H1 (cell line): ENCODE data around the gene IL23A. TPM values are rescaled to one million over a fixed set of nuclear protein-coding genes. Genes with fewer than 3 reads are reported as not detected.
A peak's percentile ranks its signal among the peaks of the same experiment; 100 is the strongest.

Experiments used
- CTCF ChIA-PET: fragments of 300-600 bp; sonication (Branson Sonifier 250); formaldehyde crosslinking; loops from one replicate; lab custom pipeline; 2021; ENCODE audit not compliant: partially characterized antibody; lab: Charles Lee
- POLR2A ChIA-PET: fragments of 300-600 bp; sonication (Branson Sonifier 250); formaldehyde crosslinking; loops from one replicate; lab custom pipeline; 2021; ENCODE audit warnings: inconsistent platforms; ENCODE audit not compliant: partially characterized antibody; lab: Charles Lee
- DNase-seq, 2 experiments: peaks; one replicate each; pipeline versions ENCODE4 v3.0.0 to v3.0.0-alpha.2; 2010 to 2022; ENCODE audit warnings: low spot score in 2 of 2, low read depth in 1 of 2, mixed read lengths in 1 of 2
- FAIRE-seq: peaks from 2 replicates; lab custom pipeline; 2011; peaks lifted over from hg19 to GRCh38; lab: Jason Lieb, UNC
- H2AFZ ChIP-seq: 2 replicates; pipeline ENCODE4 v1.8.1; 2012; ENCODE audit warnings: low read length, inconsistent platforms
- H2AK5ac ChIP-seq: 2 replicates; pipeline ENCODE4 v1.6.1; 2013; ENCODE audit warnings: low read depth, low read length
- H2BK120ac ChIP-seq: replicated peaks from 2 replicates; pipeline ENCODE3; 2013; ENCODE audit warnings: low read depth, low read length, inconsistent platforms
- H2BK12ac ChIP-seq: 2 replicates; pipeline ENCODE4 v1.6.1; 2013; ENCODE audit warnings: low read depth, low read length
- H2BK15ac ChIP-seq: 2 replicates; pipeline ENCODE4 v1.6.1; 2013; ENCODE audit warnings: low read length
- H2BK20ac ChIP-seq: 2 replicates; pipeline ENCODE4 v1.6.1; 2013; ENCODE audit warnings: low read length
- H2BK5ac ChIP-seq: 2 replicates; pipeline ENCODE4 v1.6.1; 2013; ENCODE audit warnings: low read depth, low read length
- H3K14ac ChIP-seq: 2 replicates; pipeline ENCODE4 v1.6.1; 2013; ENCODE audit warnings: inconsistent platforms; ENCODE audit not compliant: insufficient read length
- H3K18ac ChIP-seq: 2 replicates; pipeline ENCODE4 v1.6.1; 2013; ENCODE audit warnings: low read length; ENCODE audit errors: extremely low read depth
- H3K23ac ChIP-seq: 2 replicates; pipeline ENCODE4 v1.6.1; 2013; ENCODE audit warnings: inconsistent platforms; ENCODE audit not compliant: insufficient read length
- H3K23me2 ChIP-seq: 2 replicates; pipeline ENCODE4 v1.6.1; 2013; ENCODE audit warnings: low read depth, low read length
- H3K27ac ChIP-seq: 2 replicates; pipeline ENCODE4 v1.6.1; 2011; ENCODE audit warnings: low read depth, low read length, inconsistent platforms
- H3K27me3 ChIP-seq, 4 experiments: replicated peaks in 1 of 4; 1 replicate in 1 of 4; 2 replicates in 3 of 4; pipeline versions ENCODE4 v1.6.1 to v1.8.1; 2011 to 2013; ENCODE audit warnings: low read length in 3 of 4, mild to moderate bottlenecking in 3 of 4, inconsistent platforms in 2 of 4, mixed read lengths in 2 of 4, moderate library complexity in 1 of 4; ENCODE audit not compliant: control insufficient read depth in 3 of 4, insufficient read depth in 3 of 4; ENCODE audit errors: extremely low read depth in 1 of 4
- H3K36me3 ChIP-seq, 4 experiments: 2 replicates each; pipeline versions ENCODE4 v1.6.1 to v1.8.1; 2011 to 2013; ENCODE audit warnings: mild to moderate bottlenecking in 4 of 4, low read length in 3 of 4, moderate library complexity in 2 of 4, control low read depth in 1 of 4, inconsistent platforms in 1 of 4; ENCODE audit not compliant: insufficient read depth in 4 of 4, control insufficient read depth in 2 of 4
- H3K4ac ChIP-seq: replicated peaks from 2 replicates; pipeline ENCODE3; 2013; ENCODE audit warnings: low read length, low read depth, mixed read lengths, inconsistent platforms; ENCODE audit not compliant: insufficient read length
- H3K4me1 ChIP-seq, 4 experiments: replicated peaks in 1 of 4; 1 replicate in 1 of 4; 2 replicates in 3 of 4; pipeline versions ENCODE4 v1.6.1 to v1.8.1; 2011 to 2013; ENCODE audit warnings: low read length in 3 of 4, inconsistent platforms in 2 of 4, mixed read lengths in 1 of 4; ENCODE audit not compliant: insufficient read depth in 4 of 4, control insufficient read depth in 3 of 4
- H3K4me2 ChIP-seq, 2 experiments: 2 replicates each; pipeline versions ENCODE4 v1.6.1 to v1.8.1; 2011 to 2013; ENCODE audit warnings: low read depth in 2 of 2, low read length in 2 of 2, control low read depth in 1 of 2, inconsistent platforms in 1 of 2, mild to moderate bottlenecking in 1 of 2; ENCODE audit not compliant: insufficient read depth in 1 of 2
- H3K4me3 ChIP-seq, 4 experiments: fragments of 200-600, 300-600 bp in 1 of 4; sonication (generic), shearing (Covaris generic), sonication (Bioruptor Twin) in 1 of 4; 2 replicates each; pipeline versions ENCODE4 v1.5.1 to v1.8.1; 2011 to 2016; ENCODE audit warnings: low read length in 4 of 4, low read depth in 3 of 4, control low read depth in 2 of 4, inconsistent platforms in 2 of 4, mild to moderate bottlenecking in 2 of 4, mixed read lengths in 1 of 4, moderate library complexity in 1 of 4; ENCODE audit not compliant: insufficient read depth in 2 of 4; ENCODE audit errors: extremely low read depth in 1 of 4
- H3K56ac ChIP-seq: replicated peaks from 2 replicates; pipeline ENCODE3; 2013; ENCODE audit warnings: low read depth, mild to moderate bottlenecking, mixed read lengths, low read length, inconsistent platforms; ENCODE audit not compliant: insufficient read length
- H3K79me1 ChIP-seq: 2 replicates; pipeline ENCODE4 v1.6.1; 2013; ENCODE audit warnings: low read depth, low read length, control low read depth
- H3K79me2 ChIP-seq, 2 experiments: 2 replicates each; pipeline versions ENCODE4 v1.6.1 to v1.8.1; 2012 to 2013; ENCODE audit warnings: low read length in 2 of 2, mild to moderate bottlenecking in 2 of 2, inconsistent platforms in 1 of 2; ENCODE audit not compliant: insufficient read depth in 2 of 2, control insufficient read depth in 1 of 2
- H3K9ac ChIP-seq, 4 experiments: replicated peaks in 1 of 4; 1 replicate in 1 of 4; 2 replicates in 3 of 4; pipeline versions ENCODE4 v1.6.1 to v1.8.1; 2011 to 2013; ENCODE audit warnings: low read depth in 3 of 4, low read length in 3 of 4, control low read depth in 2 of 4, mild to moderate bottlenecking in 2 of 4, moderate library complexity in 2 of 4, inconsistent platforms in 1 of 4; ENCODE audit errors: extremely low read depth in 1 of 4
- H3K9me3 ChIP-seq, 2 experiments: 2 replicates each; pipeline versions ENCODE4 v1.6.1 to v1.8.1; 2012 to 2013; ENCODE audit warnings: mild to moderate bottlenecking in 2 of 2, moderate library complexity in 2 of 2, control low read depth in 1 of 2, inconsistent platforms in 1 of 2, low read depth in 1 of 2, low read length in 1 of 2, mixed read lengths in 1 of 2; ENCODE audit not compliant: insufficient read depth in 2 of 2
- H4K20me1 ChIP-seq, 2 experiments: replicated peaks in 1 of 2; 2 replicates each; pipeline versions ENCODE3 to v1.8.1; 2011 to 2013; ENCODE audit warnings: inconsistent platforms in 2 of 2, low read length in 2 of 2, mild to moderate bottlenecking in 1 of 2; ENCODE audit not compliant: insufficient read depth in 2 of 2, control insufficient read depth in 1 of 2
- H4K5ac ChIP-seq: 2 replicates; pipeline ENCODE4 v1.6.1; 2013; ENCODE audit warnings: low read length, low read depth, mixed read lengths, inconsistent platforms; ENCODE audit not compliant: insufficient read length
- H4K8ac ChIP-seq: 2 replicates; pipeline ENCODE4 v1.8.0; 2013; ENCODE audit warnings: mild to moderate bottlenecking, moderate library complexity, low read length, inconsistent platforms; ENCODE audit not compliant: insufficient read depth; ENCODE audit errors: extremely low read depth
- H4K91ac ChIP-seq: replicated peaks from 2 replicates; pipeline ENCODE3; 2013; ENCODE audit warnings: low read length, mixed read lengths, inconsistent platforms; ENCODE audit not compliant: insufficient read length
- BACH1 ChIP-seq: IDR thresholded peaks from 2 replicates; pipeline ENCODE4 v1.6.1; 2012; ENCODE audit warnings: low read length, improper control_type of control experiment
- BCL11A ChIP-seq, 2 experiments: IDR thresholded peaks; one replicate each; pipeline ENCODE4 v1.6.1; 2011; ENCODE audit warnings: low read depth in 2 of 2, low read length in 2 of 2, mild to moderate bottlenecking in 2 of 2
- CBX5 ChIP-seq: fragments of 300-800, 300-1000 bp; sonication (generic); IDR thresholded peaks from 2 replicates; pipeline ENCODE4 v1.7.1; 2016; ENCODE audit warnings: antibody characterized with exemption, low read length, low read depth
- CBX8 ChIP-seq: fragments of 300-800, 300-1000 bp; sonication (generic); IDR thresholded peaks from 2 replicates; pipeline ENCODE4 v1.7.1; 2016; ENCODE audit warnings: low read depth, low read length, borderline replicate concordance
- EGR1 ChIP-seq: IDR thresholded peaks from 2 replicates; pipeline ENCODE4 v1.6.1; 2011; ENCODE audit warnings: low read depth, low read length, borderline replicate concordance
- GTF2F1 ChIP-seq: IDR thresholded peaks from 2 replicates; pipeline ENCODE4 v1.6.1; 2012; ENCODE audit warnings: low read depth, low read length, improper control_type of control experiment, borderline replicate concordance
- HDAC2 ChIP-seq, 2 experiments: fragments of 300-600 bp in 1 of 2; sonication (generic) in 1 of 2; IDR thresholded peaks; 2 replicates each; pipeline ENCODE4 v1.6.1; 2011 to 2012; ENCODE audit warnings: low read depth in 2 of 2, low read length in 2 of 2, mild to moderate bottlenecking in 2 of 2, moderate library complexity in 2 of 2, borderline replicate concordance in 1 of 2, inconsistent platforms in 1 of 2
- JUND ChIP-seq: IDR thresholded peaks from 2 replicates; pipeline ENCODE4 v1.6.1; 2011; ENCODE audit warnings: mild to moderate bottlenecking, improper control_type of control experiment, low read length
- KDM1A ChIP-seq: fragments of 200-600, 300-600 bp; sonication (generic); IDR thresholded peaks from 2 replicates; pipeline ENCODE4 v1.7.1; 2016; ENCODE audit warnings: mild to moderate bottlenecking, low read length, borderline replicate concordance
- POLR2A ChIP-seq, 2 experiments: IDR thresholded peaks; 1 replicate in 1 of 2; 2 replicates in 1 of 2; pipeline ENCODE4 v1.6.1; 2011; ENCODE audit warnings: low read depth in 2 of 2, low read length in 2 of 2, mild to moderate bottlenecking in 2 of 2; ENCODE audit errors: control extremely low read depth in 1 of 2
- SIX5 ChIP-seq: IDR thresholded peaks from 2 replicates; pipeline ENCODE4 v1.6.1; 2011; ENCODE audit warnings: mild to moderate bottlenecking, low read depth, low read length
- USF2 ChIP-seq: IDR thresholded peaks from 2 replicates; pipeline ENCODE4 v1.6.1; 2011; ENCODE audit warnings: low read length, improper control_type of control experiment
- WGBS, 2 experiments: shearing (Covaris generic) in 1 of 2; methylation state at CpG; one replicate each; pipeline versions ENCODE4 v1.1.6 to v1.1.7; 2013 to 2015; ENCODE audit warnings: low lambda C conversion rate in 2 of 2, mixed read lengths in 2 of 2, inconsistent platforms in 1 of 2, low coverage in 1 of 2, missing lambda C conversion rate in 1 of 2; ENCODE audit not compliant: insufficient replicate concordance in 2 of 2, insufficient coverage in 1 of 2, insufficient read length in 1 of 2; ENCODE audit errors: extremely low coverage in 1 of 2, missing lambda C conversion rate in 1 of 2; 5-methylcytosine and 5-hydroxymethylcytosine counted together
- polyA plus RNA-seq, 7 experiments: library from polyadenylated mRNA; depleted of rRNA in 3 of 7; stranded (reverse) in 5 of 7; unstranded in 2 of 7; fragments of >200 nt in 5 of 7; fragments of 200-250 nt in 2 of 7; gene quantifications; 1 replicate in 5 of 7; 2 replicates in 1 of 7; 4 replicates in 1 of 7; pipeline versions ENCODE4 v1.2.1 to v1.2.3, GENCODE V29; 2011 to 2013; ENCODE audit warnings: missing spikeins in 2 of 7, mixed read lengths in 2 of 7
- total RNA-seq: library from RNA; stranded (reverse); fragmentation: NEBNext Ultra II Directional; extraction: Animal tissue kit (Norgen Biotek cat#: 25700); gene quantifications from 2 replicates; pipeline ENCODE4 v1.2.1, GENCODE V29; 2021

IL23A gene
- total and polyA plus RNA-seq, 2 of the 8 experiments (the other 6 are each of a cell fraction or from before 2014, with no cell fraction given): 2.3 to 3.6 TPM

DNA sequence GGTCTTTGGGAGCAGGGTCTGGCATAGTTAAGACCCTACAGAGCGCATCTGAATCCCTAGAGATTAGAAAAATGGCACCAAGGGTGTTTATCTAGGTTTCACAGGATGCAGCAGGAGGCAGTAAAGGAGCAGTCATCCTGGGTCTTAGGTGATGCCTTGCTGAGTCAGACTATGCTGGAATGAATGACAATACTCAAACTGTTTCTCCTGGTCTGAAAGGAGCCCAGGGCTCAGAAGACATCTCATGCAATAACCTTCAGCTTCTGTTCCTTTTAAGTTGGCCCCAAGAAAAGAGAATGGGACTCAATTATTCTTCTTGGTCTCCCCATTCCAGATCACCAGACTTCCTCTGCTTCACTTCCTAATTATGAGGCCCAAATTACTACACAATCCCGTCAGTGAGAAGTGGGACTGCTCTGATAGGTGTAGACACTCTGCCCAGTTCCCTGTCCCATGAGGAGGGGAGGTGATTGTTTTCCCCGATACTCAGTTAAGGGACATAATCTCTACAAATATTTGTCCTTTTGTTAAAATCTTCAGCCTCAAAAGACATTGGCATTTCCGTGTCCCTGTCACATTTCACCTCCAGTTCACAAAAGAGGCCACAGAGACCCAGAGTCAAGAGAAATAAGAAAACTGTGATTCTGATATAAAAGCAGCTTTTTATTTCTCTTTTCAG, 38.8 kb downstream of the IL23A start:
- no peak for FAIRE-seq
- ChIA-PET POLR2A (interaction anchor here (0.6 to 2.0 kb wide), 6 partner anchors 16 to 103 kb away, joined by 3 to 6 read pairs (median 4); partner anchors contain the start of gene IL23A), CTCF (interaction anchor here (0.6 to 3.3 kb wide), 16 partner anchors 8 to 376 kb away, joined by 3 to 25 read pairs (median 3); partner anchors contain the start of gene STAT2)
- TF ChIP-seq BCL11A (IDR thresholded peaks at IDR 0.05; ENCODE audit: low read depth in 2 of 2, low read length in 2 of 2) (no peak), JUND (no peak), POLR2A (IDR thresholded peaks at IDR 0.05; ENCODE audit: control extremely low read depth in 1 of 2, low read depth in 2 of 2, low read length in 2 of 2) (no peak), GTF2F1 (no peak), EGR1 (no peak), BACH1 (peak; percentile 97), CBX5 (no peak), USF2 (no peak), SIX5 (no peak), HDAC2 (IDR thresholded peaks at IDR 0.05; ENCODE audit: borderline replicate concordance in 1 of 2, low read depth in 2 of 2, low read length in 2 of 2) (no peak), KDM1A (no peak), CBX8 (no peak)

More for the DNA sequence above, 38.8 kb downstream of the IL23A start:
- Histone ChIP-seq H2BK12ac (peak overlapping the region; percentile 45; the same call in 1 of the 2 replicates), H3K18ac (no peak overlapping the region), H4K5ac (no peak overlapping the region), H3K27me3 (no peaks in the 10 kb centered on the region), H4K20me1 (no peaks in the 10 kb centered on the region), H4K91ac (no peak overlapping the region), H2AFZ (peak overlapping the region; percentile 89), H3K4me2 (no peak overlapping the region), H3K56ac (no peak overlapping the region), H3K4ac (no peak overlapping the region), H3K79me1 (no peaks in the 10 kb centered on the region), H2BK120ac (no peak overlapping the region), H3K79me2 (no peaks in the 10 kb centered on the region), H2AK5ac (no peak overlapping the region), H2BK20ac (no peak overlapping the region), H3K27ac (no peak overlapping the region), H2BK15ac (no peak overlapping the region), H3K4me1 (peaks cover 0 to 5% (median 0%) of the 10 kb centered on the region in 4 experiments; a peak in 3 of 7 replicates), H3K36me3 (no peaks in the 10 kb centered on the region), H4K8ac (no peak overlapping the region), H3K9ac (no peak overlapping the region), H3K4me3 (no peak overlapping the region), H3K14ac (no peak overlapping the region), H2BK5ac (no peak overlapping the region), H3K23ac (no peak overlapping the region), H3K9me3 (no peaks in the 10 kb centered on the region), H3K23me2 (no peaks in the 10 kb centered on the region)
- 84% methylated on average over 4 of the region's 4 CpGs; no CpG with 5 or more reads in 1 of the 2 experiments for WGBS, 2 experiments
- no peak for DNase-seq
